Measurements from ENCODE around the gene FAM114A1.

Gene FAM114A1

GRCh38 chr4:38967260-38968095 is 99.9 kb downstream of the FAM114A1 start:
- Histone ChIP-seq H3K9me3 (ENCODE audit: insufficient read depth, low read length) (no peaks in the 10 kb centered on the region), H3K36me3 (ENCODE audit: insufficient read depth, insufficient read length, low read length) (no peaks in the 10 kb centered on the region), H3K27me3 (ENCODE audit: insufficient read depth, insufficient read length) (no peaks in the 10 kb centered on the region), H3K4me1 (ENCODE audit: insufficient read depth, insufficient read length) (no peaks in the 10 kb centered on the region), H3K9ac (ENCODE audit: insufficient read length, low read depth) (no peak overlapping the region), H3K4me3 (ENCODE audit: insufficient read length, low read depth) (no peak overlapping the region)
- TF ChIP-seq SUZ12 (IDR thresholded peaks at IDR 0.05; ENCODE audit: extremely low read depth, insufficient read depth, insufficient read length) (no peak), YY1 (IDR thresholded peaks at IDR 0.05; ENCODE audit: insufficient read depth, insufficient read length) (no peak), ZNF274 (IDR thresholded peaks at IDR 0.05; ENCODE audit: low read depth, low read length) (no peak)
- DNase-seq (ENCODE audit: low read depth, low spot score) = no peak

- DNase-seq (ENCODE audit: low read depth, low spot score) = no peak
- Histone ChIP-seq H3K9me3 (ENCODE audit: insufficient read depth, low read length) (no peaks in the 10 kb centered on the region), H3K36me3 (ENCODE audit: insufficient read depth, insufficient read length, low read length) (no peaks in the 10 kb centered on the region), H3K27me3 (ENCODE audit: insufficient read depth, insufficient read length) (no peaks in the 10 kb centered on the region), H3K9ac (ENCODE audit: insufficient read length, low read depth) (no peak overlapping the region), H3K4me1 (ENCODE audit: insufficient read depth, insufficient read length) (no peaks in the 10 kb centered on the region), H3K4me3 (ENCODE audit: insufficient read length, low read depth) (no peak overlapping the region)
- no peak for TF ChIP-seq ZNF274 (IDR thresholded peaks at IDR 0.05; ENCODE audit: low read depth, low read length)
- TF ChIP-seq SUZ12 (IDR thresholded peaks at IDR 0.05; ENCODE audit: extremely low read depth, insufficient read depth, insufficient read length) = no peak
- no peak for TF ChIP-seq YY1 (IDR thresholded peaks at IDR 0.05; ENCODE audit: insufficient read depth, insufficient read length)
Measured at GRCh38 chr4:38968668-38969067, 101.1 kb downstream of the FAM114A1 start.

DNA sequence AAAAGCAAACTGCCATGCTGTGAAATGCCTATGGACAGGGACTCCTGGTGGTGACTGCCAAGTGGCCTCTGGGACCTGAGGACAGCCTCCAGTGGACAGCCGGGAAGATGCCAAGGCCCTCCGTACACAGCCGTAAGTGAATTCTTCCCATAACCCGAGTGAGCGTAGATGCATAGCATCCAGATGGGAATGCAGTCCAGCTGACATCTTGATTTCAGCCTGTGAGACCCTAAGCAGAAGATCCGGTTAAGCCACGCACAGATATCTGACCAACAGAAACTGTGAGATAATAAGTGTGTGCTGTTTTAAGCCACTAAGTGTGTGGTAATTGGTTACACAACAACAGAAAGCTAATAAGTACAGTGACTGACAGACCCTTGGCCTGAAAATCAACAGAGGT is 108.7 kb downstream of the FAM114A1 start:
- no peak for DNase-seq (ENCODE audit: low read depth, low spot score)
- H3K9me3 ChIP-seq (ENCODE audit: insufficient read depth, low read length) = no peaks in the 10 kb centered on the region
- H3K4me3 ChIP-seq (ENCODE audit: insufficient read length, low read depth) = no peak overlapping the region
- H3K4me1 ChIP-seq (ENCODE audit: insufficient read depth, insufficient read length) = no peaks in the 10 kb centered on the region
- no peak for TF ChIP-seq ZNF274 (IDR thresholded peaks at IDR 0.05; ENCODE audit: low read depth, low read length)
- TF ChIP-seq SUZ12 (IDR thresholded peaks at IDR 0.05; ENCODE audit: extremely low read depth, insufficient read depth, insufficient read length) = no peak
- no peak for TF ChIP-seq YY1 (IDR thresholded peaks at IDR 0.05; ENCODE audit: insufficient read depth, insufficient read length)
- no peak overlapping the region for H3K9ac ChIP-seq (ENCODE audit: insufficient read length, low read depth)
- no peaks in the 10 kb centered on the region for H3K36me3 ChIP-seq (ENCODE audit: insufficient read depth, insufficient read length, low read length)
- H3K27me3 ChIP-seq (ENCODE audit: insufficient read depth, insufficient read length) = no peaks in the 10 kb centered on the region

DNA sequence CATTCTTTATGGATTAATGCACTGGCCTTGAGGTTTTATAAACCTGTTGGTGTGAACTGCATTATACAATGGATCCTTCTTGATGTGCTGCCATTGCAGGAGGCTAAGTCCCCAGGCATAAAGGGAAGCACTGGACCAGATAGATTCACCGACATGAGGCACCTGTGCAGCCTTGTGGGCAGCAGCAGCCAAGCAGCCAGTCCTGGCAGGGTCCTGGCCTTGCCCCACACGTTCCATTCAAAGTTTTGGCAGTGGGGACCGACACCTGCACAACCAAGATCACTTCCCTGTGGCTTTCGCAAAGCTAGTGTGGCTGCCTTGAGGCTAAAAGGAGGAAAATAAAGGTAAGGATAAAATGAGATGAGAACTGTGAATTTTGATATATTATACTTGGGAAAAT is 111.5 kb downstream of the FAM114A1 start:
- DNase-seq (ENCODE audit: low read depth, low spot score) = no peak
- Histone ChIP-seq H3K9ac (ENCODE audit: insufficient read length, low read depth) (no peak overlapping the region), H3K4me1 (ENCODE audit: insufficient read depth, insufficient read length) (no peaks in the 10 kb centered on the region), H3K36me3 (ENCODE audit: insufficient read depth, insufficient read length, low read length) (no peaks in the 10 kb centered on the region), H3K4me3 (ENCODE audit: insufficient read length, low read depth) (no peak overlapping the region), H3K27me3 (ENCODE audit: insufficient read depth, insufficient read length) (no peaks in the 10 kb centered on the region), H3K9me3 (ENCODE audit: insufficient read depth, low read length) (no peaks in the 10 kb centered on the region)
- TF ChIP-seq YY1 (IDR thresholded peaks at IDR 0.05; ENCODE audit: insufficient read depth, insufficient read length) (no peak), ZNF274 (IDR thresholded peaks at IDR 0.05; ENCODE audit: low read depth, low read length) (no peak), SUZ12 (IDR thresholded peaks at IDR 0.05; ENCODE audit: extremely low read depth, insufficient read depth, insufficient read length) (no peak)

DNA sequence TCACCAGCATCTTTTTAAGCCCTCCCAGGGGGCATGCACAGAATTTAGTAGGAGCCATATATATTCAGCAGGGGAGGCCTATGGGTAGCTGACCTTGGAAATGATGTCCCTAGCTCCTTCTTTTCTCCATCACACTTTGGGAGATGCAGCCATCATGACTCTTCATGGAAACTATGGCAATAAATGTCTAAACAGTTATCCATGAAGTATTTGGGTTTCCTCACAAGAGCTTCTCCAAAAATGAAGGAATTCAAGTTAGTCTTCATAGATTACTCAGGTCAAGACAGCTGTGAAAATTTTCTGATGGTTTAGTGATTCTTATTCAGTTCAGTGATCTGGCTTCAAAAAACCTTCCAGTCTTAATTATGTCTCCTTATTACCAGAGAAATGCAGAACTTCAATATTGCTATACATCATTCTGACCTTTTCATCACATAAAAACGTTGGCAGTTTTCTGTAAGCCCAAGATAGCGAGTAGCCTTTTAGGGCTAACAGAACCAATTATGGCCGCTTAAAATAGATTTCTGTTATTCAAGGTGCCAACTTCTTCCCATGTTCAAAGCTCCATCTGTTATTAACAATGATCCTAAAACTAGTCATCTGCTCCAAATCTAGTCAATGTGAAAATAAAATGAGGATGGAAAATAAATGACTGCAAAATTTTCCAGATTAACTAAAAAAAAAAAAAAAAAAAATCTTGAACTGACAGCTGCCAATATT is 112.1 kb downstream of the FAM114A1 start:
- no peaks in the 10 kb centered on the region for H3K9me3 ChIP-seq (ENCODE audit: insufficient read depth, low read length)
- TF ChIP-seq YY1 (IDR thresholded peaks at IDR 0.05; ENCODE audit: insufficient read depth, insufficient read length) (no peak), ZNF274 (IDR thresholded peaks at IDR 0.05; ENCODE audit: low read depth, low read length) (no peak), SUZ12 (IDR thresholded peaks at IDR 0.05; ENCODE audit: extremely low read depth, insufficient read depth, insufficient read length) (no peak)
- no peak for DNase-seq (ENCODE audit: low read depth, low spot score)
- H3K4me1 ChIP-seq (ENCODE audit: insufficient read depth, insufficient read length) = no peaks in the 10 kb centered on the region
- H3K36me3 ChIP-seq (ENCODE audit: insufficient read depth, insufficient read length, low read length) = no peaks in the 10 kb centered on the region
- no peak overlapping the region for H3K4me3 ChIP-seq (ENCODE audit: insufficient read length, low read depth)
- no peaks in the 10 kb centered on the region for H3K27me3 ChIP-seq (ENCODE audit: insufficient read depth, insufficient read length)
- H3K9ac ChIP-seq (ENCODE audit: insufficient read length, low read depth) = no peak overlapping the region

GRCh38 chr4:38980903-38981676 is 113.5 kb downstream of the FAM114A1 start:
- no peaks in the 10 kb centered on the region for H3K4me1 ChIP-seq (ENCODE audit: insufficient read depth, insufficient read length)
- no peak for TF ChIP-seq SUZ12 (IDR thresholded peaks at IDR 0.05; ENCODE audit: extremely low read depth, insufficient read depth, insufficient read length)
- no peak for TF ChIP-seq ZNF274 (IDR thresholded peaks at IDR 0.05; ENCODE audit: low read depth, low read length)
- TF ChIP-seq YY1 (IDR thresholded peaks at IDR 0.05; ENCODE audit: insufficient read depth, insufficient read length) = no peak
- H3K9me3 ChIP-seq (ENCODE audit: insufficient read depth, low read length) = no peaks in the 10 kb centered on the region
- H3K4me3 ChIP-seq (ENCODE audit: insufficient read length, low read depth) = no peak overlapping the region
- no peak overlapping the region for H3K9ac ChIP-seq (ENCODE audit: insufficient read length, low read depth)
- no peaks in the 10 kb centered on the region for H3K27me3 ChIP-seq (ENCODE audit: insufficient read depth, insufficient read length)
- no peak for DNase-seq (ENCODE audit: low read depth, low spot score)
- no peaks in the 10 kb centered on the region for H3K36me3 ChIP-seq (ENCODE audit: insufficient read depth, insufficient read length, low read length)

All from NT2/D1 (cell line).